ENCODE results near the gene POLR1G. TPM values are rescaled to one million over a fixed set of nuclear protein-coding genes. Genes with fewer than 3 reads are reported as not detected.
A peak's percentile ranks its signal among the peaks of the same experiment; 100 is the strongest.

POLR1G gene
- total RNA-seq, 1 donor: 10.5 TPM

GRCh38 chr19:45364696-45365095 is 41.7 kb upstream of the POLR1G start:
- peaks cover 16% of the 10 kb centered on the region for H4K20me1 ChIP-seq (ENCODE audit: insufficient read depth, low read length)
- H3K9me3 ChIP-seq (ENCODE audit: low read depth, low read length): no peaks in the 10 kb centered on the region
- H2AFZ ChIP-seq (ENCODE audit: low read length): no peak overlapping the region
- peaks cover 27% of the 10 kb centered on the region for H3K79me2 ChIP-seq (ENCODE audit: insufficient read depth, low read length)
- TF ChIP-seq, protein P1, sequence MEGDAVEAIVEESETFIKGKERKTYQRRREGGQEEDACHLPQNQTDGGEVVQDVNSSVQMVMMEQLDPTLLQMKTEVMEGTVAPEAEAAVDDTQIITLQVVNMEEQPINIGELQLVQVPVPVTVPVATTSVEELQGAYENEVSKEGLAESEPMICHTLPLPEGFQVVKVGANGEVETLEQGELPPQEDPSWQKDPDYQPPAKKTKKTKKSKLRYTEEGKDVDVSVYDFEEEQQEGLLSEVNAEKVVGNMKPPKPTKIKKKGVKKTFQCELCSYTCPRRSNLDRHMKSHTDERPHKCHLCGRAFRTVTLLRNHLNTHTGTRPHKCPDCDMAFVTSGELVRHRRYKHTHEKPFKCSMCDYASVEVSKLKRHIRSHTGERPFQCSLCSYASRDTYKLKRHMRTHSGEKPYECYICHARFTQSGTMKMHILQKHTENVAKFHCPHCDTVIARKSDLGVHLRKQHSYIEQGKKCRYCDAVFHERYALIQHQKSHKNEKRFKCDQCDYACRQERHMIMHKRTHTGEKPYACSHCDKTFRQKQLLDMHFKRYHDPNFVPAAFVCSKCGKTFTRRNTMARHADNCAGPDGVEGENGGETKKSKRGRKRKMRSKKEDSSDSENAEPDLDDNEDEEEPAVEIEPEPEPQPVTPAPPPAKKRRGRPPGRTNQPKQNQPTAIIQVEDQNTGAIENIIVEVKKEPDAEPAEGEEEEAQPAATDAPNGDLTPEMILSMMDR (IDR thresholded peaks at IDR 0.05; ENCODE audit: extremely low read depth, low read depth, low read length): no peak
- peaks cover 5% of the 10 kb centered on the region for H3K4me1 ChIP-seq (ENCODE audit: insufficient read depth, low read length)
- H3K4me3 ChIP-seq (ENCODE audit: insufficient read depth, low read length): no peak overlapping the region
- no peaks in the 10 kb centered on the region for H3K27me3 ChIP-seq (ENCODE audit: insufficient read depth, low read length)
- peaks cover 49% of the 10 kb centered on the region for H3K36me3 ChIP-seq (ENCODE audit: insufficient read depth, low read length)
- H3K4me2 ChIP-seq (ENCODE audit: insufficient read depth, low read length): no peak overlapping the region
- H3K27ac ChIP-seq (ENCODE audit: low read depth, low read length): no peak overlapping the region
- DNase-seq (ENCODE audit: insufficient read length, low spot score, missing footprints): peak; percentile 57

- H4K20me1 ChIP-seq (ENCODE audit: insufficient read depth, low read length): no peaks in the 10 kb centered on the region
- peak; percentile 49 for DNase-seq (ENCODE audit: insufficient read length, low spot score, missing footprints)
- H3K27me3 ChIP-seq (ENCODE audit: insufficient read depth, low read length): no peaks in the 10 kb centered on the region
- H3K79me2 ChIP-seq (ENCODE audit: insufficient read depth, low read length): peaks cover 30% of the 10 kb centered on the region
- H3K9me3 ChIP-seq (ENCODE audit: low read depth, low read length): no peaks in the 10 kb centered on the region
- H3K4me2 ChIP-seq (ENCODE audit: insufficient read depth, low read length): peak overlapping the region; percentile 71
- H3K27ac ChIP-seq (ENCODE audit: low read depth, low read length): no peak overlapping the region
- peaks cover 25% of the 10 kb centered on the region for H3K36me3 ChIP-seq (ENCODE audit: insufficient read depth, low read length)
- H3K4me1 ChIP-seq (ENCODE audit: insufficient read depth, low read length): peaks cover 5% of the 10 kb centered on the region
- H2AFZ ChIP-seq (ENCODE audit: low read length): no peak overlapping the region
- TF ChIP-seq, protein P1 (IDR thresholded peaks at IDR 0.05; ENCODE audit: extremely low read depth, low read depth, low read length): no peak
- no peak overlapping the region for H3K4me3 ChIP-seq (ENCODE audit: insufficient read depth, low read length)
These were observed 38.3 kb upstream of the POLR1G start for GRCh38 chr19:45368127-45368526.

- Histone ChIP-seq H3K27ac (ENCODE audit: low read depth, low read length) (no peak overlapping the region), H3K79me2 (ENCODE audit: insufficient read depth, low read length) (peaks cover 30% of the 10 kb centered on the region), H3K4me1 (ENCODE audit: insufficient read depth, low read length) (peaks cover 5% of the 10 kb centered on the region), H3K4me3 (ENCODE audit: insufficient read depth, low read length) (peak overlapping the region; percentile 87), H3K36me3 (ENCODE audit: insufficient read depth, low read length) (peaks cover 19% of the 10 kb centered on the region), H2AFZ (ENCODE audit: low read length) (no peak overlapping the region), H3K27me3 (ENCODE audit: insufficient read depth, low read length) (no peaks in the 10 kb centered on the region), H3K9me3 (ENCODE audit: low read depth, low read length) (no peaks in the 10 kb centered on the region), H3K4me2 (ENCODE audit: insufficient read depth, low read length) (peak overlapping the region; percentile 71), H4K20me1 (ENCODE audit: insufficient read depth, low read length) (no peaks in the 10 kb centered on the region)
- TF ChIP-seq, protein P1 (IDR thresholded peaks at IDR 0.05; ENCODE audit: extremely low read depth, low read depth, low read length): no peak
- DNase-seq (ENCODE audit: insufficient read length, low spot score, missing footprints): peak; percentile 64
These were observed 37.6 kb upstream of the POLR1G start for GRCh38 chr19:45368737-45369340.

- H3K4me2 ChIP-seq (ENCODE audit: insufficient read depth, low read length): peak within 1 kb of the TSS; percentile 79
- no peaks in the 10 kb centered on the region for H3K9me3 ChIP-seq (ENCODE audit: low read depth, low read length)
- H4K20me1 ChIP-seq (ENCODE audit: insufficient read depth, low read length): no peaks in the 10 kb centered on the region
- H3K4me3 ChIP-seq (ENCODE audit: insufficient read depth, low read length): peak within 1 kb of the TSS; percentile 87
- H3K27me3 ChIP-seq (ENCODE audit: insufficient read depth, low read length): no peaks in the 10 kb centered on the region
- H2AFZ ChIP-seq (ENCODE audit: low read length): peak within 1 kb of the TSS; percentile 94
- peak; percentile 100 for DNase-seq (ENCODE audit: insufficient read length, low spot score, missing footprints)
- peak within 1 kb of the TSS; percentile 84 for H3K27ac ChIP-seq (ENCODE audit: low read depth, low read length)
- H3K79me2 ChIP-seq (ENCODE audit: insufficient read depth, low read length): peaks cover 27% of the 10 kb centered on the region
- peaks cover 5% of the 10 kb centered on the region for H3K4me1 ChIP-seq (ENCODE audit: insufficient read depth, low read length)
- H3K36me3 ChIP-seq (ENCODE audit: insufficient read depth, low read length): peaks cover 10% of the 10 kb centered on the region
- TF ChIP-seq, protein P1 (IDR thresholded peaks at IDR 0.05; ENCODE audit: extremely low read depth, low read depth, low read length): no peak
These were observed 35.8 kb upstream of the POLR1G start, which contains the start of gene ERCC2 for GRCh38 chr19:45370410-45371204. TSS of gene ERCC2 (minus strand) at chr19:45370573. CDS start at chr19:45370540, 33 bp downstream.
